COLO829 (cell line): ENCODE results near the gene ADCY2.

ENCODE experiments used
- DNase-seq: peaks from one replicate; pipeline ENCODE4 v3.0.0; 2012; ENCODE audit warnings: low spot score

The ADCY2 gene

DNA sequence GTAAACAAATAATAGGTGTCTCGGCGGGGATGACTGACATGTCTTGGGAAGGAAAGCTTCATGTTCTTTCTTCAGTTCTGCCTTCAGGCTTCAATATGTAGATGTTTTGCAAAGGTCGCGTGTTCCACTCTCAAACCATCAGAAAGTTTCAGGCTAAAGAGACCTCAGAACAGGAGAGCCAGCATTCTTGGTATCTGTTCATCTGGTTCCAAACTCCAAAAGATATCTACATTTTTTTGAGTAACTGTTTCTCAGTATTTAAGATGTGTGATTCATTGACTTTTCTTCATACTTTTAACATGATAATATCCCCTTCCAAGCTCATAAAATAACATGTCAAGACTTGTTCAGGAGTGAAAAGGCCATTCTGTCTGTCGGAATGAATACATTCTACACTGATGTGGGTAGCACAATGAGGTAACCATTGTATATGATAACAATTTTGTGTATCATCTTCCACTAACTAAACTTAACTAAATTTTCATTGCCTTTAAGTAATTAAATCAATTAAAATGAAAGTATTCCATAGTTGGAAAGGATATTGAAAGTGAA lies 271.4 kb downstream of the ADCY2 start:
- no peak for DNase-seq

DNA sequence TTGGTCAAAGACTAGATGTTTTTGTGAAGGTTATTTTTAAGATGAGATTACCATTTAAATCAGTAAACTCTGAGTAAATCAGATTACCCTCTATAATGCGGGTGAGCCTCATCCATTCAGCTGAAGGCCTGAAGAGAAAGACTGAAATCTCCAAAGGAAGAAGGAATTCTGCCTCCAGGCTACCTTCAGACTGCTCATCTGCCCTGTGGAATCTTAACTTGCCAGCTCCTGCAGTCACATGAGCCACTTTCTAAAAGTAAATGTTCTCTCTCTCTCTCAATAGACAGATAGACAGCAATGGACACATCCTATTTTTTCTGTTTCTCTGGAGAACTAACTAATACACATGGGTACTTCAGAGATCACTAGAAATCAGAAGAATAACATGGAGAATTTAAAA lies 272.2 kb downstream of the ADCY2 start:
- DNase-seq: no peak

- no peak for DNase-seq
These were observed 272.7 kb downstream of the ADCY2 start for GRCh38 chr5:7668627-7669026.

DNA sequence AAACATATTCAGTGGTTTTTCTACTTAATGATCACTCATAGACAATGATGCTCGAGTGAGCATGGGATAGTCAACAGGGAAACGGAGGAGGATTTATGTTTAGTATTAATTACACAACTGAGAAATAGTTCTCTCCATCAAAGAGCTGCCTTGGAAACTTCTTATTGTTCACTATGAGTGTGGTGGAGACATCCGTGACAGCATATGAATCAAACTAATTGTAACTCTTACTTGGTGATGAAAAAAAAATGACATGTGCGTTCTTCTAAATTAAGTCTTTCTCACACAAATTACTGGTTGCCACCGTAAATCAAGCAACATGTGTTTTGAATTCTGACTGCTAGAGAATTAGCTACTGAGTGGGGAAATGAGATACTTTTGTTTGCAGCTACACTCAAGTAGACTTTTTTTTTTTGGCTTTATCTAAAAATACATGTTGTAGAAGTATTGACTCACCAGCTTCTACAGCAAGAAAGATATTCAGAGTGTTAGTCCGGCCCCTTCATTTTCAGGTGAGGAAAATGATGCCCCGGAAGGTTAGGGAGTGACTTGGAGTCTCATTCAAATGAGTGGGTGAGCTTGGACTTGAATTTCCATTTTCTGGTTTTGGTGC lies 275.5 kb downstream of the ADCY2 start:
- DNase-seq: no peak

DNA sequence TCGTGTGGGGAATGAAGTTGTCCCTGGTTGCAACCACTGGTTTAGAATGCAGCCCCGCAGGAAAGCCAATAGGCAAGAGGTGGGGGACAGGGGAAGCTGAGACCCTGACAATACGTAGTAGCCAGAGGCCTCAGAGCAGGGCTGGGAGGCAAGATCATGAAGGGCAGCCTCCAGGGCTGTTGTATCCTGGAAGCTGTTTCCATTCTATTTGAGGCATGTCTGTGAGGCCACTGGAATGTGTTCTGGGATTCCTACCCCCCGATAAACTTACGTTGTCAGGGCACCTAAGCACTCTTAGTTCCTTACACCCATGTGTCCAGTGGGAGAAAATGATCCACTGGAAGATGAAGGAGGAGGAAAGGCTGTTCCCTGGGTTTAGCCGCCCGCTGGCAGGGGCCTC lies 277.7 kb downstream of the ADCY2 start:
- DNase-seq: no peak

- no peak for DNase-seq
These were observed 280.5 kb downstream of the ADCY2 start for GRCh38 chr5:7676455-7676854.

- no peak for DNase-seq
These were observed 282.1 kb downstream of the ADCY2 start for GRCh38 chr5:7678030-7678429.

- DNase-seq: no peak
These were observed 283.7 kb downstream of the ADCY2 start for GRCh38 chr5:7679663-7680062.

DNA sequence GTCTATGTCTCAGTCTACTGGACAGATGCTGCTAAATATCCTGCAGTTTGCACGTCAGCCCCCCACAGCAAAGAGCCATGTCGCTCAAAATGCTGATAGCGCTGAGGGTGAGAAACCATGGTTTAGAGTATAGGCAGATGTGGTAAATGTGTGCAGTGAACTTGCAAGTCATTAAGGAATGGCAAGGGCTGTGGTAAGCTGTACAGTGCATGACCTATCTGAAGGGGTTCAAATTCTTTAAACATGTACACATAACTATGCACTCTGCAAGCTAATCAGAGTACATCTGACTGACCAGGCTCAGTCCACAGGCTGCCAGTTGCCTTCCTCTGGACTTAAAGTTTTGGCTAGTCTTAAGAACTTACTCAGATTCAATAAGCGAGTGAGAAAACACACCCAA lies 284.3 kb downstream of the ADCY2 start:
- no peak for DNase-seq

DNA sequence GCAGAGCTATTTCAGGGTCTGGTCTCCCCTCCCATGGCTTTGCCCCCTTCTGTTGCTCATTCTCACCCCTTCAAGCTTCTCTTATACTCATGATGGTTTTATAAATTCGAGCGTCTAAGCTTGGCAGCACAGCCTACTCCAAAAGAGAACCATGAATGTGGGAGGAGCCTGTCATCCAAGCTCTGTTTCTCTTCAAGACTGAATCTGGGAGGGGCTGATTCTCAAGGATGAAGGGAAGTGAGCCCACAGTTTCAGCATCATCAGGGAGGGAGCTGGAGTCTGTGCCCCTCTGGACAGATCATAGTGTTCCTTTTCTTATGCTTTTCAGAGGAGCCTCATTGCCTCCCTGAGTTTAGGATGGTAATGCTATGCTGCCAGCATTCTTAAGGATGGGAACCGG lies 286.4 kb downstream of the ADCY2 start:
- no peak for DNase-seq

- DNase-seq: no peak
These were observed 287.8 kb downstream of the ADCY2 start for GRCh38 chr5:7683753-7684152.

GRCh38 chr5:7684826-7685225 lies 288.9 kb downstream of the ADCY2 start:
- DNase-seq: no peak

- no peak for DNase-seq
These were observed 290.9 kb downstream of the ADCY2 start for GRCh38 chr5:7686794-7687193.

DNA sequence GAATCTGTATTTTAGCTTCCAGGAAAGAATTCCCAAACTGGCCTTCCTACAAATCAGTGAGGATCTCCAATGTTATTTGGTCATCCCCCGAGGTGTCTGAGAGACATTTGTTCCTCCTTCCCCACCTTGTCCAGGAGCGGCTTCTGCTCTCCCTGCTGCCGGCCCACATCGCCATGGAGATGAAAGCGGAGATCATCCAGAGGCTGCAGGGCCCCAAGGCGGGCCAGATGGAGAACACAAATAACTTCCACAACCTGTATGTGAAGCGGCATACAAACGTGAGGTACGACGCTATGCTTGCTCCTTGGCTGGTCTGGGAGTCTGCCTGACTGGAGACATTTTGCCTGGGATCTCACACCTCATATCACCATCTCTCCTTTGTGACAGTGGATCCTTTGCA lies 294.6 kb downstream of the ADCY2 start:
- no peak for DNase-seq

- peak; percentile 1 for DNase-seq
These were observed 309.3 kb downstream of the ADCY2 start for GRCh38 chr5:7705261-7705660.

DNA sequence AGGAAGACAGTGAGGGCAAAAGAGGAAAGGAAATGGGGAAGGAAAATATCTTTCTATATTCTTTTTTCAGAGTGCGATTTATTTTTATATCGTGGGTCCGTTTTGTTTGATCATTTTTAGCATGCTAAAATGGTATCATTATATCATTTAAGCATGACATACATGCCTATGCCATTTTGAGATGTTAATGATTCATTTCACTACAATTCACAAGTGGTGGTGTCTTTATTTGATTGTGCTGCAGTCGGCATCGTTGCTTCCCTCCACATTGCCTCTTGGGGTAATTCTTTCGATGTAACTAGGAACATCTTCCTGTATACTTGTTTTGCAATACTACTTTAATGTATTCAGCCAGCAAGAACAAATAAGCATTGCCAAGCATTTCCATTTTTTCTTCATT lies 309.8 kb downstream of the ADCY2 start:
- DNase-seq: no peak

DNA sequence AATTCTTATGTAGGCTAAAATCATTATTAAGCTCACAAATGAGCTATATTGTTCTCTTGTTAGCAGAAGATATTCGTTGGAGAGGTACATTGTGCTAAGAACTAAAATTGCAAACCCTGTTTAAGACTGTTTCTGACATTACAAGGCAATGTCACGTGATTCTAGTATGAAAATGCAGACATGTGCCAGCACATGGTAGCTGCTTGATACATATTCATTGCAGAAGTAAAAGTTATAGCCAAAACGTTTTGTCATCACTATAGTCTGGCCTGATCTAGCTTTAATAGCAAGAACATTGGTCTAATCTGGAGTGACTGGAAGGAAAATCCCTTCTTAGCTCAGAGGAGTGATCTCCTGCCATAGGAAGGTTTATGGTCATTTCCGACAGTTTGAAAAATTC lies 310.3 kb downstream of the ADCY2 start:
- DNase-seq: no peak

- peak; percentile 13 for DNase-seq
These were observed 318.2 kb downstream of the ADCY2 start for GRCh38 chr5:7714119-7714518.

DNA sequence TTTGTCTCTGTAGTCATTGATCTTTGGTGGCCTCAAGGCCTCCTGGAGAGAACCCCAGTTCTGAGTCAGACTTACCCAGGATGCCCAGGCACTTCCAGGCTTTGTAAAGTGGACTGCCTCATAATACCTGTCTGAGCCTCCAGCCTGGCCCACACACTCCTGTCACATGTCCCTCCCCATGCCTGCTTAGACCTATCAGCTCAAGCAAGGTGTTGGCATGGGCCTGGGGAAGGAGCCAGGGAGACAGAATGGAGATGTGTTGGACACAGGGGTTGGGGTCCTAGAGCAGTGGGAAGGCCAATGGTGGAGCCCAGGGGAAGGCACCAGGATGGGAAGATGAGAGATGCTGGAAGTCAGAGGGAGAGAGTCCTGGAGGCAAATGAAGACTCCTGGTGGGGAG lies 318.8 kb downstream of the ADCY2 start:
- no peak for DNase-seq

- DNase-seq: no peak
These were observed 321.8 kb downstream of the ADCY2 start for GRCh38 chr5:7717691-7718090.

GRCh38 chr5:7728076-7728475 lies 332.1 kb downstream of the ADCY2 start:
- DNase-seq: peak; percentile 23

- no peak for DNase-seq
These were observed 345.6 kb downstream of the ADCY2 start for GRCh38 chr5:7741415-7742065.

DNA sequence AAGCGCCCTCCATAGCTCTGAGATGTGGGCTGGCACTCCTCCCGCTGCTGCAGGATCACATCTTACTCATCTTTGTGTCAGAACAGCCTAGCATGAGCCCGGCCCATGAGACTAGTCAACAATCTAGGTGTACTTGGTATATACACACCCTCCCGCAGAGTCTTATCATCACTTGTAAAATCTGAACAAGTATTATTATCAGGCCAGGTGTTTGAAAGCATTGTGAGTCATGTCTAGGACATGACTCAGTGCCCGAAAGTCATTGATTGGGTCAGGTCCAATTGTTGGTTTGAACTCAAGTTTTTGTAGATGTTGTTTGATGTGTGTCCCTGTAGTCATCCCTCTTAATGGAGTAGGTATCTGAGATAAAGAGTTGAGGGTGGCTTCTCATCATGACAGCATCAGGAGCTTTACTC lies 346.3 kb downstream of the ADCY2 start:
- DNase-seq: no peak
